Activated CD4-positive, alpha-beta T cell treated with anti-CD3 and anti-CD28 coated beads, Interleukin-2, amount 10 ng/mL, durations not matched to agents 7 days and 5 days (primary cell): ENCODE results near the gene UGT1A9. TPM values are rescaled to one million over a fixed set of nuclear protein-coding genes. Genes with fewer than 3 reads are reported as not detected.
"Not testable (repeated sequence)": the region's sequence is repeated elsewhere in the genome, so short reads cannot be mapped to it uniquely, and the experiment has no call there.

Experiments used
- CTCF ChIA-PET: fragments of 350-600 bp; sonication (Branson Sonifier 250); formaldehyde crosslinking; loops from one replicate; lab custom pipeline; 2021; ENCODE audit warnings: antibody characterized with exemption; lab: Charles Lee
- POLR2A ChIA-PET: fragments of 350-600 bp; sonication (Branson Sonifier 250); formaldehyde crosslinking; loops from one replicate; lab custom pipeline; 2021; ENCODE audit warnings: antibody characterized with exemption; lab: Charles Lee
- DNase-seq: peaks from one replicate; pipeline ENCODE4 v3.0.0-alpha.2; 2020
- H3K27ac Mint-ChIP-seq: one replicate; pipeline ENCODE4 v1.8.0; 2021; ENCODE audit warnings: mild to moderate bottlenecking, moderate library complexity, mixed read lengths
- H3K27me3 Mint-ChIP-seq: one replicate; pipeline ENCODE4 v1.8.0; 2021; ENCODE audit warnings: mixed read lengths
- H3K36me3 Mint-ChIP-seq: one replicate; pipeline ENCODE4 v1.8.0; 2021; ENCODE audit warnings: low read depth, mixed read lengths
- H3K4me1 Mint-ChIP-seq: one replicate; pipeline ENCODE4 v1.8.0; 2021; ENCODE audit warnings: mixed read lengths
- H3K4me3 Mint-ChIP-seq: one replicate; pipeline ENCODE4 v1.8.0; 2021; ENCODE audit warnings: mild to moderate bottlenecking, moderate library complexity, mixed read lengths
- H3K9me3 Mint-ChIP-seq: one replicate; pipeline ENCODE4 v1.8.0; 2021; ENCODE audit warnings: mixed read lengths
- total RNA-seq, 2 experiments: library from RNA; stranded (reverse); gene quantifications; one replicate each; pipeline ENCODE4 v1.2.3, GENCODE V29; 2021

Gene UGT1A9
- total RNA-seq, 2 experiments from 2014 or later, result not detected

DNA sequence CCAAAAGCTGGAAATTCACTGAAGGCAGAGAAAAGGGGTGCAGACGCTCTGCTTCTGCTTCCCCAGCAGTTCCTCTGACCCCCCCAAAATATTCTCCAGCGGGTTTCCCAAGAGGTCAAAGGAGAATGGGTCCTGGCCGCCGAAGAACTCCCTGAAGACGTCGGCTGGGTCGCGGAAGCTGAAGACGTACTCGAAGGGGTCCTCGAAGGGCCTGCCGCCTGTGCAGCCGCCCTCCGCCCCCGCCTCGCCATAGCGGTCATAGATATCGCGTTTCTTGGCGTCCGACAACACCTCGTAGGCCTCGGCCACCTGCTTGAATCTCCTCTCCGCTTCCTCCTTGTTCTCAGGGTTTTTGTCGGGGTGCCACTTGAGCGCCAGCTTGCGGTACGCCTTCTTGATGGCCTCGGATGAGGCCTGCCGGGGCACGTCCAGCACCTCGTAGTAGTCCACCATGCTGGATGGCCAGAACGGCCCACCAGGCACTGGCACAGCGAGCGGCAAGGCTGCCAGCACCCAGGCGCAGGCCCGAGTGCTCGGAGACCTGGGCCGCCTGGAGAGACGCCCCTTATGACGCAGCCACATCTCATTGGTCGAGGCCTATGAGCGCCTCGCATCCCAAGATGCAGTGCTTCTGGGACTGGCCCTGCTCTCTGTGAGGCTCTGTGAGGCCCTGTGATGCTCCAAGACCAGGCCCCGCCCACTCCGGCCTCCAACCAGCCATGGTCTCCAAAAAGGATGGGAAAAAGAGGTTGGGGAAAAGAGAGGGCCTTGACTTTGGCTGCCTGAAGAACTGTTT is 72.0 kb downstream of the UGT1A9 start:
- POLR2A ChIA-PET, result no interaction called here
- DNase-seq, result no peak
- Mint-ChIP-seq H3K36me3 (no peaks in the 10 kb centered on the region), H3K4me3 (no peak overlapping the region), H3K4me1 (no peaks in the 10 kb centered on the region), H3K9me3 (no peaks in the 10 kb centered on the region), H3K27ac (no peak overlapping the region), H3K27me3 (peaks cover 10% of the 10 kb centered on the region)
- CTCF ChIA-PET, result no interaction called here

DNA sequence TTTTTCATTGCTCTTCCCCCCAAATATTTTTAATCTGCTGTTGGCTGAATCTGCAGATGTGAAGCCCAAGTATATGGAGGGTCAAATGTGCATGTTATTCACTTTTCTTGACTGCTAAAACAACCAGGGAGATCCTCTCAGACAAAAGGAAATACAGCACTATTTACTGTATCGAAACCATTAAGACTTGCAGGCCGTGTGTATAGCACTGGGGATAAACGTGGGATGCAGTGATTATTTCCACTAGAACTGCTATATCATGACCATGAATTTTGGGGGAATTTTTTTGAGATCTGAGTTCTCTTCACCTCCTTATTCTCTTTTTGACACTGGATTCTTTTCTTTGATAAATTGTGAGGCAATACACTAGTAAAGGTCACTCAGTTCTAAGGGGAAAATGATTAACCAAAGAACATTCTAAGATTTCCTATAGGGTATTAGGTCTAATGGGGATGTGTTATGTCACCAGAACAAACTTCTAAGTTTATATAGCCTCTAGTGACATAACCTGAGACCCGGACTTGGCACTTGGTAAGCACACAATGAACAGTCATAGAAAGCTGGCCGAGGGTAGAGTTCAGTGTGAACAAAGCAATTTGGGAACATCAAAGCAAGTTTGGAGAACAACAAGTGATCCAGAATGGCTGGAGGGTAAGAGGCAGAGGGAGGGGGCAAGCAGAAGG is 73.5 kb downstream of the UGT1A9 start:
- peaks cover 5% of the 10 kb centered on the region for H3K27me3 Mint-ChIP-seq
- H3K9me3 Mint-ChIP-seq, result peaks cover 6% of the 10 kb centered on the region
- no peaks in the 10 kb centered on the region for H3K36me3 Mint-ChIP-seq
- H3K27ac Mint-ChIP-seq, result no peak overlapping the region
- H3K4me3 Mint-ChIP-seq, result no peak overlapping the region
- POLR2A ChIA-PET, result no interaction called here
- no peaks in the 10 kb centered on the region for H3K4me1 Mint-ChIP-seq
- no peak for DNase-seq
- CTCF ChIA-PET, result no interaction called here

DNA sequence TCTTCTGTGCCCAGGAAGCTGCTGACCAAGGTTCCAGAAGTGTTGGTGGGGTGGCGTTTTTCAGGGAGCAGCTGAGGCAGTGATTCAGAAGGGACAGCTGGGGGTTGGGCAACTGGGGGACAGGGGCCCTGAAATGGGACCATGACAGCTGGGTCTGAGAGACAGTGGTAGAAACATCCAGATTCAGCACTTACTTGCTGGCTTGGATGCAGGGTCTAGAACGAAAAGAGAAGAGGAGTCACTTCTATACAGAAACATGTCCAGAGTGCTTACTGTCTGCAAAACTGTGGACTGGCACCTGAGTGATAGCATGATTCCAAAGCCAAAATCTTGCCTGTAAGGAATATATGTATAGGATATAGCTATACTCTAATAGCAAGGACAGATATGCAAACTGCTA is 74.1 kb downstream of the UGT1A9 start:
- H3K9me3 Mint-ChIP-seq, H3K27ac Mint-ChIP-seq, POLR2A ChIA-PET, CTCF ChIA-PET, DNase-seq, H3K4me1 Mint-ChIP-seq, H3K36me3 Mint-ChIP-seq, H3K27me3 Mint-ChIP-seq, H3K4me3 Mint-ChIP-seq: not testable (repeated sequence)

DNA sequence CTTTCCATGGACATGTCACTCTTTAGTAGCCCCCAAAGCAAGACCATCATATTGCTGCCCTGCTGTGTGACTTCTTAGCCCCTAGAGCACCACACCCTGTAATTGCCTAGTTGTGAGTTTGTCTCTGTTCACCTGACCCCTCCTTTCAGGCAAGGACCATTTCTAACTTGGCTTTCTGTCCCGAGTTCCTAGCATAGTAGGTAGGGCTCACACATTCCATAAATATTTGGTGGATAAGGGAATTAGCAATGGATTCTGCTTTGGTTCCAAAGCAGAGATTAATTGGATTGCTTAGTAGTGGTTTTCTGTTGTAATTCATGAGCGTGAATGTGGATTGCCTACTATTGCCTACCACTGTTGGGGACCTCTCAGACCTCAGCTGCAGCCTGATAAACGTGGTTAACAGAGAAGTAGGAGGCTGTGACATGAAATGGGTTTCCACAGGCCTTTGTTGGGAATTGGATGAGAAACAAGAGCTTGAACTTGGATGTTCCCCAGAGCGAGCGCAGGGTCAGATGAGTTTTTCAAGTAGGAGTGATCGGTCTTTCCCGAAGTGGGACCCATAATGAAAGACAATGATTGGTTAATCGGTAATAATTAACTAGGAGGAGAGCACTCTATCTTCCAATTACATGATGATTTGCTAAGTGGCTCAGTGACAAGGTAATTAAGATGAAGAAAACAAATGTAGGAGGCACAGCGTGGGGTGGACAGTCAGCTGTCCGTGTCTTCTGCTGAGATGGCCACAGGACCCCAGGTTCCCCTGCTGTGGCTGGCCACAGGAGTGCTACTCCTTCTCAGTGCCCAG is 75.0 kb downstream of the UGT1A9 start:
- POLR2A ChIA-PET, result no interaction called here
- peaks cover 4% of the 10 kb centered on the region for H3K27me3 Mint-ChIP-seq
- no peak overlapping the region for H3K4me3 Mint-ChIP-seq
- no peak overlapping the region for H3K27ac Mint-ChIP-seq
- H3K9me3 Mint-ChIP-seq, result peaks cover 12% of the 10 kb centered on the region
- H3K36me3 Mint-ChIP-seq, result no peaks in the 10 kb centered on the region
- CTCF ChIA-PET, result no interaction called here
- DNase-seq, result no peak
- H3K4me1 Mint-ChIP-seq, result no peaks in the 10 kb centered on the region

DNA sequence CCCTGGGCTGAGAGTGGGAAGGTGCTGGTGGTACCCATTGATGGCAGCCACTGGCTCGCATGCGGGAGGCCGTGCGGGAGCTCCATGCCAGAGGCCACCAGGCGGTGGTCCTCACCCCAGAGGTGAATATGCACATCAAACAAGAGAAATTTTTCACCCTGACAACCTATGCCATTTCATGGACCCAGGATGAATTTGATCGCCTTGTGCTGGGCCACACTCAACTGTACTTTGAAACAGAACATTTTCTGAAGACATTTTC is 75.5 kb downstream of the UGT1A9 start:
- ChIA-PET POLR2A (no interaction called here), CTCF (no interaction called here)
- H3K4me1 Mint-ChIP-seq, result no peaks in the 10 kb centered on the region
- no peak overlapping the region for H3K27ac Mint-ChIP-seq
- no peak for DNase-seq
- H3K36me3 Mint-ChIP-seq, result no peaks in the 10 kb centered on the region
- H3K27me3 Mint-ChIP-seq, result peaks cover 4% of the 10 kb centered on the region
- H3K4me3 Mint-ChIP-seq, result no peak overlapping the region
- H3K9me3 Mint-ChIP-seq, result peaks cover 12% of the 10 kb centered on the region

DNA sequence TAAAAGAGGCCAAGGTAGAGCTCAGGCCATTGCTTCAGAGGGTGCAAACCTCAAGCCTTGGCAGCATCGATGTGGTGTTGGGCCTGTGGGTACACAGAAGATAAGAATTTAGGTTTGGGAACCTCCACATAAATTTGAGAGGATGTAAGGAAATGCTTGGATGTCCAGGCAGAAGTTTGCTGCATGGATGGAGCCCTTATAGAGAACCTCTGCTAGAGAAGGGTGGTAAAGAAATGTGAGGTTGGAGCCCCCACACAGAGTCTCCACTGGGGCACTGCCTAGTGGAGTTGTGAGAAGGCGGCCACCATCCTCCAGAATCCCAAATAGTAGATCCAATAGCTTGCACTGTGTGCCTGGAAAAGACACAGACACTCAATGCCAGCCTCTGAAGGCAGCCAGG is 79.0 kb downstream of the UGT1A9 start:
- H3K27ac Mint-ChIP-seq, H3K27me3 Mint-ChIP-seq, H3K4me1 Mint-ChIP-seq, DNase-seq, H3K4me3 Mint-ChIP-seq, CTCF ChIA-PET, POLR2A ChIA-PET, H3K36me3 Mint-ChIP-seq: not testable (repeated sequence)
- H3K9me3 Mint-ChIP-seq, result peaks cover 12% of the 10 kb centered on the region

DNA sequence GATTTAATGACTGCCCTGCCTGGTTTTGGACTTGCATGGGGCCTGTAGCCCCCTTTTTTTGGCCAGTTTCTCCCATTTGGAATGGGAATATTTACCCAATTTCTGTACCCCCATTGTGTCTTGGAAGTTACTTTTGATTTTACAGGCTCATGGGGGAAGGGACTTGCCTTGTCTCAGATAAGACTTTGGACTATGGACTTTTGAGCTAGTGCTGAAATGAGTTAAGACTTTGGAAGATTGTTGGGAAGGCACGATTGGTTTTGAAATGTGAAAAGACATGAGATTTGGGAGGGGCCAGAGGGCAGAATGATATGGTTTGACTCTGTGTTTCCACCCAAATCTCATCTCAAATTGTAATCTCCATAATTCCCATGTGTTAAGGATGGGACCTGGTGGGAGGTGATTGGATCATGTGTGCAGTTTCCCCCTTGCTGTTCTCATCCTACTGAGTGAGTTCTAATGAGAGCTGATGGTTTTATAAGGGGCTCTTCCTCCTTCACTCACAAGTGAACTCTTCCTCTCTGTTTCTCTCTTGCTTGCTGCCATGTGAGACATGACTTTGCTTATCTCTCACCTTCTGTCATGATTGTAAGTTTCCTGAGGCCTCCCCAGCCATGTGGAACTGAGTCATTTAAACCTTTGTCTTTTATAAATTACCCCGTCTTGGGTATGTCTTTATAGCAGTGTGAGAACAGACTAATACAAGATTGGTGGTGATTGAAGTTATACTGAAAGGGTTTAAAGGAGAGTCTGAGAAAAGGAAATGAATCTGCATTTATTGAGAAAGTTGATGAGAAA is 79.7 kb downstream of the UGT1A9 start:
- H3K4me3 Mint-ChIP-seq, POLR2A ChIA-PET, DNase-seq, H3K36me3 Mint-ChIP-seq, CTCF ChIA-PET, H3K4me1 Mint-ChIP-seq, H3K27me3 Mint-ChIP-seq, H3K27ac Mint-ChIP-seq: not testable (repeated sequence)
- H3K9me3 Mint-ChIP-seq, result peaks cover 12% of the 10 kb centered on the region

DNA sequence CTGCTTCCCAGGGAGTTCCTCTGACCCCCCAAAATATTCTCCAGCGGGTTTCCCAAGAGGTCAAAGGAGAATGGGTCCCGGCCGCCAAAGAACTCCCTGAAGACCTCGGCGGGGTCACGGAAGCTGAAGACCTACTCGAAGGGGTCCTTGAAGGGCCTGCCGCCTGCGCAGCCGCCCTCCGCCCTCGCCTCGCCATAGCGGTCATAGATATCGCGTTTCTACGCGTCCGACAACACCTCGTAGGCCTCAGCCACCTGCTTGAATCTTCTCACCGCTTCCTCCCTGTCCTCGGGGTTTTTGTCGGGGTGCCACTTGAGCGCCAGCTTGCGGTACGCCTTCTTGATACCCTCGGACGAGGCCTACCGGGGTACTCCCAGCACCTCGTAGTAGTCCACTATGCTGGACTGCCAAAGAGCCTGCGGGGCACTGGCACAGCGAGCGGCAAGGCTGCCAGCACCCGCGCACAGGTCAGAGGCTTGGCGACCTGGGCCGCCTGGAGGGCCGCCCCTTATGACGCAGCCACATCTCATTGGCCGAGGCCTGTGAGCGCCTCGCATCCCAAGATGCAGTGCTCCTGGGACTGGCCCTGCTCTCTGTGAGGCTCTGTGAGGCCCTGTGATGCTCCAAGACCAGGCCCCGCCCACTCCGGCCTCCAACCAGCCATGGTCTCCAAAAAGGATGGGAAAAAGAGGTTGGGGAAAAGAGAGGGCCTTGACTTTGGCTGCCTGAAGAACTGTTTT is 83.3 kb downstream of the UGT1A9 start:
- ChIA-PET CTCF (no interaction called here), POLR2A (no interaction called here)
- H3K9me3 Mint-ChIP-seq, result peaks cover 8% of the 10 kb centered on the region

DNA sequence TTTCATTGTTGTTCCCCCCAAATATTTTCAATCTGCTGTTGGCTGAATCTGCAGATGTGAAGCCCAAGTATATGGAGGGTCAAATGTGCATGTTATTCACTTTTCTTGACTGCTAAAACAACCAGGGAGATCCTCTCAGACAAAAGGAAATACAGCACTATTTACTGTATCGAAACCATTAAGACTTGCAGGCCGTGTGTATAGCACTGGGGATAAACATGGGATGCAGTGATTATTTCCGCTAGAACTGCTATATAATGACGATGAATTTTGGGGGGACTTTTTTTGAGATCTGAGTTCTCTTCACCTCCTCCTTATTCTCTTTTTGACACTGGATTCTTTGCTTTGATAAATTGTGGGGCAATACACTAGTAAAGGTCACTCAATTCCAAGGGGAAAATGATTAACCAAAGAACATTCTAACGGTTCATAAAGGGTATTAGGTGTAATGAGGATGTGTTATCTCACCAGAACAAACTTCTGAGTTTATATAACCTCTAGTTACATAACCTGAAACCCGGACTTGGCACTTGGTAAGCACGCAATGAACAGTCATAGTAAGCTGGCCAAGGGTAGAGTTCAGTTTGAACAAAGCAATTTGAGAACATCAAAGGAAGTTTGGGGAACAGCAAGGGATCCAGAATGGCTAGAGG is 84.9 kb downstream of the UGT1A9 start:
- ChIA-PET POLR2A (no interaction called here), CTCF (interaction anchor here (0.9 kb wide), 1 partner anchor 24 kb away, joined by 3 read pairs; no protein-coding TSS in a partner anchor)
- no peaks in the 10 kb centered on the region for H3K36me3 Mint-ChIP-seq
- H3K9me3 Mint-ChIP-seq, result no peaks in the 10 kb centered on the region
- H3K27ac Mint-ChIP-seq, result no peak overlapping the region
- no peak overlapping the region for H3K4me3 Mint-ChIP-seq
- DNase-seq, result no peak
- peaks cover 5% of the 10 kb centered on the region for H3K27me3 Mint-ChIP-seq
- H3K4me1 Mint-ChIP-seq, result no peaks in the 10 kb centered on the region

More for the DNA sequence above, 83.3 kb downstream of the UGT1A9 start:
- DNase-seq, result no peak
- no peak overlapping the region for H3K27ac Mint-ChIP-seq
- no peak overlapping the region for H3K4me3 Mint-ChIP-seq
- H3K36me3 Mint-ChIP-seq, result no peaks in the 10 kb centered on the region
- H3K27me3 Mint-ChIP-seq, result peaks cover 3% of the 10 kb centered on the region
- H3K4me1 Mint-ChIP-seq, result no peaks in the 10 kb centered on the region

DNA sequence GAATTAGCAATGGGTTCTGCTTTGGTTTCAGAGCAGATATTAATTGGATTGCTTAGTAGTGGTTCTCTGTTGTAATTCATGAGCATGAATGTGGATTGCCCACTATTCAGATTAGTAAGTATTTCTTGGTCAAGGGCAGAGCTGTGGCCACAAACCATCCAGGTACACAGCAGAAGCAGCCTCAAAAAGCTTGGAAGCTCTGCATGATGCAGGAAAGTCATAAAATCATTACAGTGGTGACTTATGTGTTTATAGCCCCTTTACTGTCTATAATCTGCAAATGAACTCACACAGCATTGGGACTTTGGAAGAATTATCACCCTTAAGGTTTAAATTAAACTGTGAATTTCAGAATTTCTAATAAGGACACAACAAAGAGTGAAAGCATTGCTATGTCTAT is 86.4 kb downstream of the UGT1A9 start:
- no peak overlapping the region for H3K27ac Mint-ChIP-seq
- ChIA-PET CTCF (no interaction called here), POLR2A (no interaction called here)
- no peaks in the 10 kb centered on the region for H3K9me3 Mint-ChIP-seq
- DNase-seq, result no peak
- no peaks in the 10 kb centered on the region for H3K4me1 Mint-ChIP-seq
- H3K36me3 Mint-ChIP-seq, result no peaks in the 10 kb centered on the region
- H3K4me3 Mint-ChIP-seq, result no peak overlapping the region
- peaks cover 6% of the 10 kb centered on the region for H3K27me3 Mint-ChIP-seq

DNA sequence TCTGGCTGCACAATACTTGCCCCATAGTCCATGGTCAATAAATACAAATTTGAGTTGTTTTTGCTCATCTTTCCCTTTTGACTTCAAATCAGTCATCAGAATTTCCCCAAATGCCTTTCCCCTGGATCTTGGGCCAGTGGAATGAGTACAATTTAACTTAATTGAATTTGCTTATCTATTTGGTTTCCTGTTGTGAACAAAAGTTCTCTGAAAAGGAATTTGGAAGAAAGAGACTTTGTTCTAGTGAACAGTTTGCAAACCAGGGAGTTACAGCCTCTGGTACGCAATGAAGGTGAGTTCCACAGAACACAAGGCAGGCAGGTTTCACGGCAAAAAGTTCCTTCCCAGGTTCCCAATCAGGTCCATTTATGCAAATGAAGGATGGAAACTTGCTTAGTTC is 87.2 kb downstream of the UGT1A9 start:
- H3K27me3 Mint-ChIP-seq, result peaks cover 9% of the 10 kb centered on the region
- no peaks in the 10 kb centered on the region for H3K36me3 Mint-ChIP-seq
- H3K27ac Mint-ChIP-seq, result no peak overlapping the region
- no peak for DNase-seq
- POLR2A ChIA-PET, result no interaction called here
- no peaks in the 10 kb centered on the region for H3K9me3 Mint-ChIP-seq
- no peak overlapping the region for H3K4me3 Mint-ChIP-seq
- CTCF ChIA-PET, result no interaction called here
- no peaks in the 10 kb centered on the region for H3K4me1 Mint-ChIP-seq

DNA sequence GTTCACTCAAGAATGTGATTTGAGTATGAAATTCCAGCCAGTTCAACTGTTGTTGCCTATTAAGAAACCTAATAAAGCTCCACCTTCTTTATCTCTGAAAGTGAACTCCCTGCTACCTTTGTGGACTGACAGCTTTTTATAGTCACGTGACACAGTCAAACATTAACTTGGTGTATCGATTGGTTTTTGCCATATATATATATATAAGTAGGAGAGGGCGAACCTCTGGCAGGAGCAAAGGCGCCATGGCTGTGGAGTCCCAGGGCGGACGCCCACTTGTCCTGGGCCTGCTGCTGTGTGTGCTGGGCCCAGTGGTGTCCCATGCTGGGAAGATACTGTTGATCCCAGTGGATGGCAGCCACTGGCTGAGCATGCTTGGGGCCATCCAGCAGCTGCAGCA is 88.3 kb downstream of the UGT1A9 start, which contains the start of gene UGT1A1:
UGT1A1 (plus strand) TSS at position 228 of the 400 bp plus-strand sequence; CDS start at position 246, 18 bp downstream.
- Mint-ChIP-seq H3K27me3 (peaks cover 16% of the 10 kb centered on the region), H3K27ac (no peak within 1 kb of the TSS), H3K4me1 (no peaks in the 10 kb centered on the region)

More for the DNA sequence above, 88.3 kb downstream of the UGT1A9 start, which contains the start of gene UGT1A1:
- no peak for DNase-seq
- H3K4me3 Mint-ChIP-seq, result no peak within 1 kb of the TSS
- H3K36me3 Mint-ChIP-seq, result no peaks in the 10 kb centered on the region
- CTCF ChIA-PET, result no interaction called here
- POLR2A ChIA-PET, result no interaction called here
- H3K9me3 Mint-ChIP-seq, result no peaks in the 10 kb centered on the region
